ENCODE data around the gene NME7.

NME7 gene

DNA sequence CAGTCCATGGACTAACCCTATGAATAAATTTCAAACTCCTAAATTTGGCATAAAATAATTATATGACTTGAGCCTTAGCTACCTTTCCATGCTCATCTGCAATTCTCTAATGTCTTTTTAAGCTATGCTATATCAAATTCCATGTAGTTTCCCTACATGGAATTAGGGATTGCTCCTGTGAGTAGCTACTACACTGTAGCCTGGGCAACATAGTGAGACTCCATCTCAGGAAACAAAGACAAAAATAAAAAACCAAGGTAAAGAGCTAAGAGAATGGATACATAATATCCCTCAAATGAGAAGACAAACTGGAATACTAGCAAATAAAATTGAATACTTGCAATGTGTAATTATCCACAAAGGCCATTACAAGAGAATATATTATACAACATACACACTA lies 223.6 kb downstream of the NME7 start:
- Histone ChIP-seq H3K4me3 (ENCODE audit: low read depth, low read length, poor library complexity, severe bottlenecking) (no peak overlapping the region), H4K20me1 (ENCODE audit: insufficient read depth, low read length) (no peaks in the 10 kb centered on the region), H3K36me3 (ENCODE audit: insufficient read depth, low read length) (no peaks in the 10 kb centered on the region), H3K79me2 (ENCODE audit: insufficient read depth, low read length) (no peaks in the 10 kb centered on the region), H3K4me1 (ENCODE audit: insufficient read depth, low read length, severe bottlenecking) (no peaks in the 10 kb centered on the region), H3K9me2 (ENCODE audit: low read depth, low read length) (no peaks in the 10 kb centered on the region), H3K27me3 (ENCODE audit: insufficient read depth, low read length) (no peaks in the 10 kb centered on the region), H3F3A (ENCODE audit: insufficient read depth, low read length) (no peaks in the 10 kb centered on the region), H3K4me2 (ENCODE audit: low read length) (no peak overlapping the region), H2AFZ (ENCODE audit: low read length) (no peak overlapping the region), H3K27ac (ENCODE audit: low read depth, low read length, poor library complexity, severe bottlenecking) (no peak overlapping the region), H3K9me3 (ENCODE audit: low read length) (no peaks in the 10 kb centered on the region), H3K9ac (ENCODE audit: low read length) (no peak overlapping the region)
- TF ChIP-seq, protein P1, sequence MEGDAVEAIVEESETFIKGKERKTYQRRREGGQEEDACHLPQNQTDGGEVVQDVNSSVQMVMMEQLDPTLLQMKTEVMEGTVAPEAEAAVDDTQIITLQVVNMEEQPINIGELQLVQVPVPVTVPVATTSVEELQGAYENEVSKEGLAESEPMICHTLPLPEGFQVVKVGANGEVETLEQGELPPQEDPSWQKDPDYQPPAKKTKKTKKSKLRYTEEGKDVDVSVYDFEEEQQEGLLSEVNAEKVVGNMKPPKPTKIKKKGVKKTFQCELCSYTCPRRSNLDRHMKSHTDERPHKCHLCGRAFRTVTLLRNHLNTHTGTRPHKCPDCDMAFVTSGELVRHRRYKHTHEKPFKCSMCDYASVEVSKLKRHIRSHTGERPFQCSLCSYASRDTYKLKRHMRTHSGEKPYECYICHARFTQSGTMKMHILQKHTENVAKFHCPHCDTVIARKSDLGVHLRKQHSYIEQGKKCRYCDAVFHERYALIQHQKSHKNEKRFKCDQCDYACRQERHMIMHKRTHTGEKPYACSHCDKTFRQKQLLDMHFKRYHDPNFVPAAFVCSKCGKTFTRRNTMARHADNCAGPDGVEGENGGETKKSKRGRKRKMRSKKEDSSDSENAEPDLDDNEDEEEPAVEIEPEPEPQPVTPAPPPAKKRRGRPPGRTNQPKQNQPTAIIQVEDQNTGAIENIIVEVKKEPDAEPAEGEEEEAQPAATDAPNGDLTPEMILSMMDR (IDR thresholded peaks at IDR 0.05; ENCODE audit: low read length): no peak
- TF ChIP-seq EZH2 (IDR thresholded peaks at IDR 0.05; ENCODE audit: borderline replicate concordance, low read length): no peak

DNA sequence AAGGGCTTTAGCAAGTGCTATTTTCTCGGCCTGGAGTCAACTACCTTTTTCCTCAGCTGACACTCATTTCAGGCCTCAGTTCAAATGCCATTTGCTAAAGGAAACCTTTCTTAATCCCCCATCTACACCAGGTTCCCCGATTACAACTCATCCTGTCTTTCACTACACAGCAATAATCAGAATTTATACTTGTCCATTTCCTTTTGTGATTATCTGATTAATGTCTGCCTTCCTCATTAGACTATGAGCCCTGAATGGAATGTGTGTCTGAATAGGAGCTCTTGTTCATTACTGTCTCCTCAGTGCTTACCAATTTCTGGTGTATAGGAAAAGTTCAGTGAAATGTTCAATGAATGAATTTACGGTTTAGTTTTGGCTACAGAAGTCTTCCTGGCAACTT lies 224.3 kb downstream of the NME7 start:
- Histone ChIP-seq H3K4me3 (ENCODE audit: low read depth, low read length, poor library complexity, severe bottlenecking) (no peak overlapping the region), H3K9ac (ENCODE audit: low read length) (no peak overlapping the region), H3K27ac (ENCODE audit: low read depth, low read length, poor library complexity, severe bottlenecking) (no peak overlapping the region), H3K4me2 (ENCODE audit: low read length) (no peak overlapping the region), H3K36me3 (ENCODE audit: insufficient read depth, low read length) (no peaks in the 10 kb centered on the region), H2AFZ (ENCODE audit: low read length) (no peak overlapping the region), H3K79me2 (ENCODE audit: insufficient read depth, low read length) (no peaks in the 10 kb centered on the region), H3F3A (ENCODE audit: insufficient read depth, low read length) (no peaks in the 10 kb centered on the region), H3K27me3 (ENCODE audit: insufficient read depth, low read length) (no peaks in the 10 kb centered on the region), H4K20me1 (ENCODE audit: insufficient read depth, low read length) (no peaks in the 10 kb centered on the region), H3K4me1 (ENCODE audit: insufficient read depth, low read length, severe bottlenecking) (no peaks in the 10 kb centered on the region), H3K9me2 (ENCODE audit: low read depth, low read length) (no peaks in the 10 kb centered on the region), H3K9me3 (ENCODE audit: low read length) (no peaks in the 10 kb centered on the region)
- TF ChIP-seq, protein P1 (IDR thresholded peaks at IDR 0.05; ENCODE audit: low read length): no peak
- TF ChIP-seq EZH2 (IDR thresholded peaks at IDR 0.05; ENCODE audit: borderline replicate concordance, low read length): no peak

DNA sequence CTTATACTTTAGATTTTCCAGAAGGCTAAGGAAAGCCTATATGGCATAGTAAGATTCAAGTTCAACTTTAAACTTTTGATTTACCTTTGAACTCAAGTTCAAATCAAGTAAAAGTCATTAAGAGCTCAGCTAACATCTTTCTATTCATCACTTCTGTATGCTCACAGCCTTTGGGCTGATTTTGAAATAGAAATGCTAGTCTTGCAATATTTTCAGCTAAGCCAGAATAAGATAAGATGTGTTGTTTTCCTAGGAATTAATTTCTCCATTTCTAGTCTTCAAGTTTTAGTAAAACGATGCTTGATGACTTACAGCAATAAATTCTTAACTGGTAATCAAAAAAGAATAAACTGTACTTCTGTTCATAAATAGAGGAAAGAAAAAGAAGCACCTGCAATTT lies 225.5 kb downstream of the NME7 start:
- no peaks in the 10 kb centered on the region for H3K9me2 ChIP-seq (ENCODE audit: low read depth, low read length)
- no peak overlapping the region for H3K4me3 ChIP-seq (ENCODE audit: low read depth, low read length, poor library complexity, severe bottlenecking)
- no peaks in the 10 kb centered on the region for H3K36me3 ChIP-seq (ENCODE audit: insufficient read depth, low read length)
- no peaks in the 10 kb centered on the region for H3F3A ChIP-seq (ENCODE audit: insufficient read depth, low read length)
- no peak overlapping the region for H3K4me2 ChIP-seq (ENCODE audit: low read length)
- no peaks in the 10 kb centered on the region for H4K20me1 ChIP-seq (ENCODE audit: insufficient read depth, low read length)
- no peak overlapping the region for H3K9ac ChIP-seq (ENCODE audit: low read length)
- H2AFZ ChIP-seq (ENCODE audit: low read length): no peak overlapping the region
- TF ChIP-seq, protein P1 (IDR thresholded peaks at IDR 0.05; ENCODE audit: low read length): no peak
- TF ChIP-seq EZH2 (IDR thresholded peaks at IDR 0.05; ENCODE audit: borderline replicate concordance, low read length): no peak
- H3K79me2 ChIP-seq (ENCODE audit: insufficient read depth, low read length): no peaks in the 10 kb centered on the region
- no peaks in the 10 kb centered on the region for H3K27me3 ChIP-seq (ENCODE audit: insufficient read depth, low read length)
- no peak overlapping the region for H3K27ac ChIP-seq (ENCODE audit: low read depth, low read length, poor library complexity, severe bottlenecking)
- no peaks in the 10 kb centered on the region for H3K9me3 ChIP-seq (ENCODE audit: low read length)
- no peaks in the 10 kb centered on the region for H3K4me1 ChIP-seq (ENCODE audit: insufficient read depth, low read length, severe bottlenecking)

Measured in OCI-LY1 (cell line).